IPS-15b (cell line): ENCODE data around the gene GRIK4.

Source experiments
- H3K27me3 ChIP-seq: one replicate; pipeline ENCODE4 v1.6.1; 2013; ENCODE audit warnings: low read length; ENCODE audit not compliant: control insufficient read depth, insufficient read depth
- H3K36me3 ChIP-seq: one replicate; pipeline ENCODE4 v1.6.1; 2013; ENCODE audit warnings: low read length; ENCODE audit not compliant: control insufficient read depth, insufficient read depth
- H3K4me1 ChIP-seq: one replicate; pipeline ENCODE4 v1.6.1; 2013; ENCODE audit warnings: mild to moderate bottlenecking, low read length; ENCODE audit not compliant: control insufficient read depth, insufficient read depth
- H3K4me3 ChIP-seq: one replicate; pipeline ENCODE4 v1.5.1; 2013; ENCODE audit warnings: low read depth, low read length
- H3K9ac ChIP-seq: one replicate; pipeline ENCODE4 v1.6.1; 2013; ENCODE audit warnings: low read depth, mild to moderate bottlenecking, low read length
- H3K9me3 ChIP-seq: one replicate; pipeline ENCODE4 v1.6.1; 2013; ENCODE audit warnings: mild to moderate bottlenecking, low read length; ENCODE audit not compliant: control insufficient read depth, insufficient read depth

The GRIK4 gene

GRCh38 chr11:120702656-120703055 lies 191.1 kb downstream of the GRIK4 start:
- Histone ChIP-seq H3K9ac (no peak overlapping the region), H3K4me1 (no peaks in the 10 kb centered on the region), H3K36me3 (no peaks in the 10 kb centered on the region), H3K27me3 (no peaks in the 10 kb centered on the region), H3K9me3 (no peaks in the 10 kb centered on the region), H3K4me3 (no peak overlapping the region)

- Histone ChIP-seq H3K27me3 (no peaks in the 10 kb centered on the region), H3K36me3 (no peaks in the 10 kb centered on the region), H3K9ac (no peak overlapping the region), H3K9me3 (no peaks in the 10 kb centered on the region), H3K4me3 (no peak overlapping the region), H3K4me1 (no peaks in the 10 kb centered on the region)
Observed at GRCh38 chr11:120703358-120704152, 192.0 kb downstream of the GRIK4 start.

GRCh38 chr11:120704256-120704750 lies 192.8 kb downstream of the GRIK4 start:
- Histone ChIP-seq H3K27me3 (no peaks in the 10 kb centered on the region), H3K4me3 (no peak overlapping the region), H3K9me3 (no peaks in the 10 kb centered on the region), H3K36me3 (no peaks in the 10 kb centered on the region), H3K4me1 (no peaks in the 10 kb centered on the region), H3K9ac (no peak overlapping the region)

GRCh38 chr11:120706257-120706656 lies 194.7 kb downstream of the GRIK4 start:
- Histone ChIP-seq H3K4me3 (no peak overlapping the region), H3K27me3 (peaks cover 5% of the 10 kb centered on the region), H3K9ac (no peak overlapping the region), H3K36me3 (no peaks in the 10 kb centered on the region), H3K9me3 (no peaks in the 10 kb centered on the region), H3K4me1 (peaks cover 6% of the 10 kb centered on the region)

- no peaks in the 10 kb centered on the region for H3K9me3 ChIP-seq
- no peak overlapping the region for H3K9ac ChIP-seq
- no peaks in the 10 kb centered on the region for H3K36me3 ChIP-seq
- peaks cover 5% of the 10 kb centered on the region for H3K27me3 ChIP-seq
- H3K4me3 ChIP-seq = no peak overlapping the region
- peaks cover 7% of the 10 kb centered on the region for H3K4me1 ChIP-seq
Observed at GRCh38 chr11:120707098-120707497, 195.6 kb downstream of the GRIK4 start.

GRCh38 chr11:120707663-120708062 lies 196.1 kb downstream of the GRIK4 start:
- peaks cover 7% of the 10 kb centered on the region for H3K4me1 ChIP-seq

GRCh38 chr11:120708511-120709183 lies 197.1 kb downstream of the GRIK4 start:
- H3K9me3 ChIP-seq = no peaks in the 10 kb centered on the region

More at GRCh38 chr11:120707663-120708062, 196.1 kb downstream of the GRIK4 start:
- H3K9ac ChIP-seq = no peak overlapping the region
- H3K27me3 ChIP-seq = peaks cover 5% of the 10 kb centered on the region
- H3K9me3 ChIP-seq = no peaks in the 10 kb centered on the region
- no peak overlapping the region for H3K4me3 ChIP-seq
- H3K36me3 ChIP-seq = no peaks in the 10 kb centered on the region

GRCh38 chr11:120709808-120710207 lies 198.3 kb downstream of the GRIK4 start:
- H3K4me1 ChIP-seq = peaks cover 7% of the 10 kb centered on the region
- peaks cover 7% of the 10 kb centered on the region for H3K27me3 ChIP-seq
- H3K4me3 ChIP-seq = no peak overlapping the region
- H3K9me3 ChIP-seq = no peaks in the 10 kb centered on the region
- H3K36me3 ChIP-seq = no peaks in the 10 kb centered on the region
- no peak overlapping the region for H3K9ac ChIP-seq

More at GRCh38 chr11:120708511-120709183, 197.1 kb downstream of the GRIK4 start:
- H3K9ac ChIP-seq = no peak overlapping the region
- H3K4me3 ChIP-seq = no peak overlapping the region
- no peaks in the 10 kb centered on the region for H3K36me3 ChIP-seq
- peaks cover 5% of the 10 kb centered on the region for H3K27me3 ChIP-seq
- peaks cover 7% of the 10 kb centered on the region for H3K4me1 ChIP-seq

GRCh38 chr11:120710354-120711131 lies 199.0 kb downstream of the GRIK4 start:
- Histone ChIP-seq H3K36me3 (no peaks in the 10 kb centered on the region), H3K4me1 (peaks cover 9% of the 10 kb centered on the region), H3K4me3 (no peak overlapping the region), H3K9me3 (no peaks in the 10 kb centered on the region), H3K27me3 (peaks cover 7% of the 10 kb centered on the region), H3K9ac (no peak overlapping the region)

GRCh38 chr11:120712014-120712413 lies 200.5 kb downstream of the GRIK4 start:
- Histone ChIP-seq H3K9me3 (no peaks in the 10 kb centered on the region), H3K4me3 (no peak overlapping the region), H3K36me3 (no peaks in the 10 kb centered on the region), H3K27me3 (peaks cover 7% of the 10 kb centered on the region), H3K9ac (no peak overlapping the region), H3K4me1 (peaks cover 9% of the 10 kb centered on the region)

- Histone ChIP-seq H3K4me3 (no peak overlapping the region), H3K9me3 (no peaks in the 10 kb centered on the region), H3K4me1 (peaks cover 9% of the 10 kb centered on the region), H3K36me3 (no peaks in the 10 kb centered on the region), H3K27me3 (peaks cover 7% of the 10 kb centered on the region), H3K9ac (no peak overlapping the region)
Observed at GRCh38 chr11:120712881-120713280, 201.3 kb downstream of the GRIK4 start.
